HCT116 (cell line): ENCODE results near the gene USP15.

Experiments
- CTCF ChIP-seq, 3 experiments: fragments of 200-600 bp in 1 of 3; sonication (generic) in 1 of 3; IDR thresholded peaks in 2 of 3; conservative IDR thresholded peaks in 1 of 3; 2 replicates each; pipeline ENCODE4 v1.5.1; 2012 to 2017; ENCODE audit warnings: low read depth in 2 of 3, low read length in 2 of 3, antibody characterized with exemption in 1 of 3, borderline replicate concordance in 1 of 3, control low read depth in 1 of 3, mild to moderate bottlenecking in 1 of 3, mixed read lengths in 1 of 3, mixed run types in 1 of 3, moderate library complexity in 1 of 3; ENCODE audit not compliant: insufficient read depth in 1 of 3
- EZH2 ChIP-seq: fragments of 200-600 bp; sonication (generic); IDR thresholded peaks from 2 replicates; pipeline ENCODE4 v1.6.1; 2017; ENCODE audit warnings: antibody characterized with exemption, mixed run types
- POLR2AphosphoS5 ChIP-seq: IDR thresholded peaks from 2 replicates; pipeline ENCODE4 v1.6.1; 2011; ENCODE audit warnings: mild to moderate bottlenecking, low read depth, low read length, moderate library complexity
- ZBTB33 ChIP-seq: IDR thresholded peaks from 2 replicates; pipeline ENCODE4 v1.6.1; 2011; ENCODE audit warnings: mild to moderate bottlenecking, low read length, moderate library complexity; ENCODE audit not compliant: insufficient replicate concordance; ENCODE audit errors: extremely low read depth

- TF ChIP-seq EZH2 = no peak
- TF ChIP-seq CTCF (IDR thresholded peaks at IDR 0.05 in 2 of 3, conservative IDR thresholded peaks at IDR 0.05 in 1 of 3; ENCODE audit: borderline replicate concordance in 1 of 3, insufficient read depth in 1 of 3, low read depth in 2 of 3, low read length in 2 of 3) = no peak
- no peak for TF ChIP-seq POLR2AphosphoS5
- no peak for TF ChIP-seq ZBTB33
Observed at GRCh38 chr12:62261876-62262517, 1.8 kb downstream of the USP15 start.
